ENCODE results near the gene USH1C.

The USH1C gene

GRCh38 chr11:17543574-17544180 lies 539 bp downstream of the USH1C start:
- no peak for DNase-seq

- DNase-seq: no peak
Measured at GRCh38 chr11:17543041-17543440, 1.2 kb downstream of the USH1C start.

- DNase-seq: no peak
Measured at GRCh38 chr11:17542249-17542648, 2.0 kb downstream of the USH1C start.

- DNase-seq: no peak
Measured at GRCh38 chr11:17541330-17541885, 2.8 kb downstream of the USH1C start.

GRCh38 chr11:17540807-17541206 lies 3.4 kb downstream of the USH1C start:
- DNase-seq: no peak

GRCh38 chr11:17538731-17539130 lies 5.5 kb downstream of the USH1C start:
- DNase-seq: no peak

- DNase-seq: no peak
Measured at GRCh38 chr11:17538054-17538453, 6.2 kb downstream of the USH1C start.

- DNase-seq: no peak
Measured at GRCh38 chr11:17537261-17537660, 7.0 kb downstream of the USH1C start.

- no peak for DNase-seq
Measured at GRCh38 chr11:17535488-17535887, 8.7 kb downstream of the USH1C start.

- no peak for DNase-seq
Measured at GRCh38 chr11:17533778-17534415, 10.3 kb downstream of the USH1C start.

- DNase-seq: no peak
Measured at GRCh38 chr11:17533341-17533740, 10.9 kb downstream of the USH1C start.

- DNase-seq: no peak
Measured at GRCh38 chr11:17532784-17533183, 11.4 kb downstream of the USH1C start.

- no peak for DNase-seq
Measured at GRCh38 chr11:17531636-17532113, 12.5 kb downstream of the USH1C start.

GRCh38 chr11:17531071-17531600 lies 13.1 kb downstream of the USH1C start:
- DNase-seq: no peak

GRCh38 chr11:17529844-17530185 lies 14.4 kb downstream of the USH1C start:
- DNase-seq: no peak

GRCh38 chr11:17528906-17529843 lies 15.0 kb downstream of the USH1C start:
- no peak for DNase-seq

GRCh38 chr11:17528181-17528691 lies 16.0 kb downstream of the USH1C start:
- peak; percentile 16 for DNase-seq

GRCh38 chr11:17527628-17527995 lies 16.6 kb downstream of the USH1C start:
- no peak for DNase-seq

GRCh38 chr11:17526931-17527627 lies 17.1 kb downstream of the USH1C start:
- no peak for DNase-seq

- DNase-seq: no peak
Measured at GRCh38 chr11:17526326-17526725, 17.9 kb downstream of the USH1C start.

GRCh38 chr11:17525570-17525969 lies 18.6 kb downstream of the USH1C start:
- DNase-seq: no peak

- no peak for DNase-seq
Measured at GRCh38 chr11:17524221-17524620, 20.0 kb downstream of the USH1C start.

Data from NCI-H1436 (cell line).